Activated CD4-positive, alpha-beta T cell treated with anti-CD3 and anti-CD28 coated beads for 36 hours (primary cell): ENCODE data around the gene CAPN13. TPM values are rescaled to one million over a fixed set of nuclear protein-coding genes. Genes with fewer than 3 reads are reported as not detected.

Experiments
- ATAC-seq: fragments of 200-7000 bp; cut with Tn5 transposase; one replicate; pipeline ENCODE4 v1.10.0; 2021; ENCODE audit warnings: mild to moderate bottlenecking, moderate library complexity
- CTCF ChIA-PET: fragments of 350-600 bp; sonication (Branson Sonifier 250); formaldehyde crosslinking; loops from one replicate; lab custom pipeline; 2021; ENCODE audit warnings: antibody characterized with exemption; lab: Charles Lee
- POLR2A ChIA-PET: fragments of 350-600 bp; sonication (Branson Sonifier 250); formaldehyde crosslinking; loops from one replicate; lab custom pipeline; 2021; ENCODE audit warnings: antibody characterized with exemption, inconsistent platforms; lab: Charles Lee
- DNase-seq: peaks from one replicate; pipeline ENCODE4 v3.0.0-alpha.2; 2020
- H3K27ac Mint-ChIP-seq: one replicate; pipeline ENCODE4 v1.8.0; 2021; ENCODE audit warnings: mixed read lengths
- H3K27me3 Mint-ChIP-seq: one replicate; pipeline ENCODE4 v1.8.0; 2021; ENCODE audit warnings: mixed read lengths
- H3K36me3 Mint-ChIP-seq: one replicate; pipeline ENCODE4 v1.8.0; 2021; ENCODE audit warnings: low read depth, mixed read lengths
- H3K4me1 Mint-ChIP-seq: one replicate; pipeline ENCODE4 v1.8.0; 2021; ENCODE audit warnings: mixed read lengths
- H3K4me3 Mint-ChIP-seq: one replicate; pipeline ENCODE4 v1.8.0; 2021; ENCODE audit warnings: mild to moderate bottlenecking, moderate library complexity, mixed read lengths
- H3K9me3 Mint-ChIP-seq: one replicate; pipeline ENCODE4 v1.8.0; 2021; ENCODE audit warnings: low read depth, mixed read lengths
- intact Hi-C, 2 experiments: fragments of 100-400 bp; cut with DNase I in 1 of 2; cut with micrococcal nuclease in 1 of 2; formaldehyde crosslinking; loops; one replicate each; pipeline versions ENCODE4 v1.14.2 to v1.15.1; 2022 to 2024; cut with DNase I, micrococcal nuclease
- total RNA-seq, 2 experiments: library from RNA; stranded (reverse); gene quantifications; one replicate each; pipeline ENCODE4 v1.2.3, GENCODE V29; 2021

Gene CAPN13
- total RNA-seq, 2 experiments from 2014 or later, result not detected

DNA sequence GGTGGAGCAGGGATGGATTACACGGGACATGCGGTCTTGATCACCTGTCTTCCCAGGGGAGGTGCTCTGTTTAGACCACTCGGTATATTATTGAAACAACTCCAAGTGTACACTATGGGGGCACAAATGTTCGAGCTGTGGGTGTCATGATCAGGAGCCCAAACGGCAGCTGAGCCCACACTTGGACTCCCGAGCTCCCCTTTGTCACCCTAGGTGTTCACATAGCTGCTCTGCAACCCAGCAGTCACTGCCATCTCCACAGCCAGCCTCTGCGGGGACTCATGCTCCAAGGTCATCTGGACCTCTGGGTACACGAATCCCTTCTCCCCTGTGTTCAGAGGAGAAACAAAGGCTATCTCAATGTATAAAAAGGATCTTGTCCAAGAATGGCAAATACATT, 46.0 kb downstream of the CAPN13 start:
- intact Hi-C loops, result no loop called here
- CTCF ChIA-PET, result no interaction called here

DNA sequence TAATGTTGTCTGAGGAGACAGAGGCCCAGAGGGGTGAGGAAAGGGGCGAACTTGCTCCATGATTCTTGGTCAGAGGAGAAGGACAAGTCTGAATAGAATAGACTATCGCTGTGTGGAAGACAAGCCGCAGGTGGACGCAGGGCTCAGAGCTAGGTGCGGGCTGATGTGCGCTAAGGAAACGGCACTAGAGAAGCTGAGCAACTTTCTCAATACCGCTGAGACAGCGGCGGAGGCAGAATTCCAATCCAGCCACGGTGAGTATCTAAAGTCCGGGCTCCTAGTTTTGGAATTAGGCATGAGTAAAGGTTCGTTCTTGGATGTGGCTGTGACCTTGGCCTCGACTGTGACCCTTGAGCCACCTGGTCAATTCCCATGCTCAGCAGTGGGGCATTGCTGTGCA, 47.8 kb downstream of the CAPN13 start:
- DNase-seq, result no peak
- H3K9me3 Mint-ChIP-seq, result no peaks in the 10 kb centered on the region
- POLR2A ChIA-PET, result no interaction called here
- CTCF ChIA-PET, result no interaction called here
- no peak overlapping the region for H3K4me3 Mint-ChIP-seq
- intact Hi-C loops, result no loop called here
- H3K36me3 Mint-ChIP-seq, result no peaks in the 10 kb centered on the region
- no peaks in the 10 kb centered on the region for H3K4me1 Mint-ChIP-seq
- H3K27me3 Mint-ChIP-seq, result peaks cover 14% of the 10 kb centered on the region
- no peak overlapping the region for H3K27ac Mint-ChIP-seq
- no peak for ATAC-seq

More for the DNA sequence above, 46.0 kb downstream of the CAPN13 start:
- ATAC-seq (no peak), DNase-seq (no peak)
- Mint-ChIP-seq H3K4me3 (no peak overlapping the region), H3K9me3 (no peaks in the 10 kb centered on the region), H3K4me1 (no peaks in the 10 kb centered on the region), H3K36me3 (no peaks in the 10 kb centered on the region), H3K27ac (no peak overlapping the region), H3K27me3 (peaks cover 6% of the 10 kb centered on the region)
- POLR2A ChIA-PET, result no interaction called here

DNA sequence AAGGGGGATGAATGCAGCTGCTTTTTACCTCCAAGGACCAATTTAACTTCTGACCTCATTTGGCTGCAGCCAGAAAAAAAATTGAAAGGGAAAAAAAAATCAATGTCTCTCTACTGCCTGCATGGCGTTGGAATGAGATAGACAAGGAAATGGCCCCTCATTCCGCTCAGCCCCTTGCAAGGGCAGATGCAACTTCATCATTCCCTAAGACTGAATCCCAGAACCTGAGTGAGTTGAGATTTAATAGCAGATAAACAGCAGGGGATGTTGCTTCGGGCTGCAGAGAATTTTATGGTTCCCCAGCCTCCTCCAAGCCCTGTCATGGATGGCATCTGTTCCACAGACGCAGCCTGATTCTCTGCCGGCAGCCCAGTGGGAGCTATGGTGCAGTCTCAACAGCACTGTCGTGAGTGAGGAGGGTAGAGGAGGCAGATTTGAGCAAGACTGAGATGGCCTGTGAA, 49.0 kb downstream of the CAPN13 start:
- ChIA-PET CTCF (no interaction called here), POLR2A (no interaction called here)
- Mint-ChIP-seq H3K27me3 (peaks cover 20% of the 10 kb centered on the region), H3K4me3 (no peak overlapping the region), H3K27ac (no peak overlapping the region), H3K9me3 (no peaks in the 10 kb centered on the region), H3K4me1 (no peaks in the 10 kb centered on the region), H3K36me3 (no peaks in the 10 kb centered on the region)
- intact Hi-C loops, result no loop called here
- DNase-seq, result no peak
- ATAC-seq, result no peak

DNA sequence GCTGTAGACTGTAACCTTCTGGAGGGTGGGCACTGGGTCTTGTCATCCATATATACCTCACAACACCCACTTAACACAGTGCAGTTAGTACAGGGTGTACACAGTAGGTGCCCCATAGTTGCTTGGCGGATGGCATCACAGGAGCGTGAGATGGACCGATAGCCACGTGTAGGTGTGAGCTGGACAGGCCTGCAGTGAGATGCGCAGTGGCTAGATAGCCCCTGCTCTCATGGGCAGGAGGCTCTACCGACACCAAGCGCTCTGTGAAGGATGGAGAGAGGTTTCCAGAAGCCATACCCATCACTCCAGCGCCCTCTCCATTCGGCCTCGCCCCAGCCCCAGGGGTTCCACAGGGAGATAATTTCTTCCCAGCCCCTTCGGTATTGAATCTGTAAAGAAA, 49.5 kb downstream of the CAPN13 start:
- DNase-seq (no peak), ATAC-seq (no peak)
- H3K36me3 Mint-ChIP-seq, result no peaks in the 10 kb centered on the region
- H3K9me3 Mint-ChIP-seq, result no peaks in the 10 kb centered on the region
- CTCF ChIA-PET, result no interaction called here
- H3K27ac Mint-ChIP-seq, result no peak overlapping the region
- H3K4me3 Mint-ChIP-seq, result no peak overlapping the region
- intact Hi-C loops, result no loop called here
- POLR2A ChIA-PET, result no interaction called here
- peaks cover 20% of the 10 kb centered on the region for H3K27me3 Mint-ChIP-seq
- no peaks in the 10 kb centered on the region for H3K4me1 Mint-ChIP-seq

DNA sequence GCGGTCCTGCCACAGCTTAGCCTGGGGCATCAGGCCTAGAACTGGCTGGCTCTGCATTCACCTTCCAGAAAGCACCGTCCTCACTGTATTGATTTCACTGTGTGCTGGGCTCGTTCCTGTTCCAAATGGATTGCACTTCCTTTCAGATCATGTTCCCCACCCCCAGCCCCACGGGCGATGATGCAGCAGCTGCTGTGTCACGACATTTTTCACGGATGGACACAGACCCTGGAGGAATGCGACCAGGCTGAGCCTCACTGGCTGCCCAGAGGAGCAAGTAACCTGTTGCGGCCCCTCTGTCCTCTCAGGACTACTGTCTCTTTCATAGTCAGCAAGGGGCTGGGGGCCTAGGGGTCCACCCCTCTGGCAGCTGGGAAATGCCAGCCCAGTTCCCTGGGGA, 50.3 kb downstream of the CAPN13 start:
- H3K27ac Mint-ChIP-seq, result no peak overlapping the region
- intact Hi-C loops, result no loop called here
- DNase-seq (no peak), ATAC-seq (no peak)
- peaks cover 20% of the 10 kb centered on the region for H3K27me3 Mint-ChIP-seq
- H3K4me1 Mint-ChIP-seq, result no peaks in the 10 kb centered on the region
- H3K4me3 Mint-ChIP-seq, result no peak overlapping the region
- no peaks in the 10 kb centered on the region for H3K9me3 Mint-ChIP-seq
- CTCF ChIA-PET, result no interaction called here
- POLR2A ChIA-PET, result no interaction called here
- no peaks in the 10 kb centered on the region for H3K36me3 Mint-ChIP-seq

DNA sequence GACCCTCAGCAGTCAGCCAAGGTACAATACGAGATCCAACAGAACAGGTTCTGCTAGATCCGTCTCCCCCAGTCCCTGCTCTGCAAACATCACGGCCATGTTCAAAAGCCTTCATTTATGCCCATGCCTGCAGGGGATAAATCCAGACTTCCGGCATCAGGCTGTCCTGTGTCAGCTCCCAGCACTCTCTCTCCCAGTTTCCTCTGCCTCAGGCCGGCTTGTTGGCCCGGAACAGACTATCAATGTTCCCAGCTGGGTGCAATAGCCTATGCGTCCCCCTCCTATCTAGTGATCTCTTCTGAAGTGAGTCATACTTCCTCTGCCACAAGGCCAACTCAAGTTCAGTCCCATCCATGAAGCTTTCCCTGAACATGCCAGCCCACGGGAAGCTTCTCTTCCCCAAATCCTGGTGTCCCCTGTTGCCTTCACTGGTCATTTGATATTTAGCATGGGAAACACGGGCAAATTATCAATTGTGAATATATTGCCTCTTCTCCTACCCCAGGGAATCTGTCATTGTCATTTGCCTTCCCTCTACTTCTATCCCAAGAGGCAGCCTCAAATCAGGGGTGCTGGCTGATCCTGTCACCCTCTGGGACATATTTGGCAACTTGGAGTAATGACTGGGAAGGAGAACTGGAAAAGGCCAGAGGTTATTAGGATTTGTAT, 51.1 kb downstream of the CAPN13 start:
- no peak for DNase-seq
- no peaks in the 10 kb centered on the region for H3K36me3 Mint-ChIP-seq
- ATAC-seq, result no peak
- intact Hi-C loops, result no loop called here
- H3K4me1 Mint-ChIP-seq, result no peaks in the 10 kb centered on the region
- CTCF ChIA-PET, result interaction anchor here (1.1 kb wide), 1 partner anchor 414 kb away, joined by 4 read pairs; no protein-coding TSS in a partner anchor
- H3K9me3 Mint-ChIP-seq, result no peaks in the 10 kb centered on the region
- H3K4me3 Mint-ChIP-seq, result no peak overlapping the region
- peaks cover 23% of the 10 kb centered on the region for H3K27me3 Mint-ChIP-seq
- POLR2A ChIA-PET, result no interaction called here
- no peak overlapping the region for H3K27ac Mint-ChIP-seq

DNA sequence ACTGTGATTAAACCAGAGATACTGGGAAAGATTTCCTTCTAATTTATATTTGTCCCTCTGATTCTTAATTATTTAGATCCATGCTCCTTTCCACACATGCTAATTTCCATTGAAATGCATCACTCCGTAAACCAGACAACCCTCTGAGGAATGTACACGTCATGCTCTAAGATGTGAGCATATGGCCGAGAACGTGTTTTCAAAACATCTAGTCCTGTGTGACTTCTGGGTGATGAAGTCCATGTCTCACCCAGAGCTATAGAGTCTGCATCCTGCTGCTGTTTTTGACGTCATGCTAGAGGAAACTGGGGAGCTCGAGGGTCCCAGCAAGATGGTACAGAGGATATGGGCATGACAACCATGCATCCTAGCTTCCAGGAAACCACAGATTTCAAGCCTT, 53.6 kb downstream of the CAPN13 start:
- DNase-seq, result no peak
- H3K27ac Mint-ChIP-seq, result no peak overlapping the region
- no peak overlapping the region for H3K4me3 Mint-ChIP-seq
- ChIA-PET POLR2A (no interaction called here), CTCF (interaction anchor here (0.7 kb wide), 1 partner anchor 120 kb away, joined by 3 read pairs; no protein-coding TSS in a partner anchor)
- peaks cover 20% of the 10 kb centered on the region for H3K27me3 Mint-ChIP-seq
- intact Hi-C loops, result no loop called here
- ATAC-seq, result no peak
- H3K9me3 Mint-ChIP-seq, result no peaks in the 10 kb centered on the region
- H3K4me1 Mint-ChIP-seq, result no peaks in the 10 kb centered on the region
- no peaks in the 10 kb centered on the region for H3K36me3 Mint-ChIP-seq

DNA sequence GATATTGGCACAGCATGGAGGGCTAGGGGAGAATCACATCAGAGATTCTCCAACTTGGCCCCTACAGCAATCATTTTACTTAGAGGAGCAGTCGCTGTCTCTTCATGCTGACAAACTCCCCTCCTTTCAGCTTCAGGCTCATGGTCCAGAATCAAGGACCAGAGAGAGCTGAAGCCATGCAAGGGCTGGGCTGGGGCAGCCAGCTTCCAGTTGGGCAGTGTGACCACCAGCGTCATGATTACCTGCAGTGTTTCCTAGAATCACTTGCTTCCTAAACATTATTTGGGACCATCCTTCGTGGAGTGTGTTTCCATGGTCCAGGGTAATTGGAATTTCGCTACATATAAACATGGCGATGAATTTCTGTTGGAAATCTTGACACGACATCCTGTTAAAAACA, 54.4 kb downstream of the CAPN13 start:
- CTCF ChIA-PET, result no interaction called here
- intact Hi-C loops, result no loop called here
- no peak for DNase-seq
- Mint-ChIP-seq H3K4me3 (no peak overlapping the region), H3K27ac (no peak overlapping the region), H3K9me3 (no peaks in the 10 kb centered on the region), H3K27me3 (peaks cover 21% of the 10 kb centered on the region), H3K4me1 (no peaks in the 10 kb centered on the region), H3K36me3 (no peaks in the 10 kb centered on the region)
- no peak for ATAC-seq
- POLR2A ChIA-PET, result no interaction called here

DNA sequence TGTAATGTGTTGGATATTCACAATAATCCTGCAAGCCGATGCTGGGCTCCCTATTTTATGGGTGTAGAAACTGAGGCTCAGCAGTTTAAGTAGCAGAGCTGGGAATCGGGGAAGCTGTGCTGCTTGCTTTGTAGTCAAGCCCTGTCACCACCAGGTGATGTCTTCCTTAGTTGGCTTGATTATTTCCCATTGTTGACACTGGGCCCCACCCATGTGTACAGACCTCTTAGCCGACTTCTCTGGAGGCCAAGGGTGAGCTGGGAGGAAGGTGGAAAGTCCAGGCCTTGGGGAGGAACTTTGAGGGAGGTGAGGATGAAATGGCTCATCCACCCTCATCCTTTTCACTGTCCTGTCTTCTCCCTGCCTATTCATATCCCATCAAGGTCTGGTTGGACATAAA, 60.0 kb downstream of the CAPN13 start:
- no peak for ATAC-seq
- no peaks in the 10 kb centered on the region for H3K36me3 Mint-ChIP-seq
- no peak overlapping the region for H3K4me3 Mint-ChIP-seq
- ChIA-PET CTCF (no interaction called here), POLR2A (no interaction called here)
- no peak overlapping the region for H3K27ac Mint-ChIP-seq
- no peaks in the 10 kb centered on the region for H3K4me1 Mint-ChIP-seq
- H3K27me3 Mint-ChIP-seq, result peaks cover 5% of the 10 kb centered on the region
- no peak for DNase-seq
- no peaks in the 10 kb centered on the region for H3K9me3 Mint-ChIP-seq
- intact Hi-C loops, result no loop called here

DNA sequence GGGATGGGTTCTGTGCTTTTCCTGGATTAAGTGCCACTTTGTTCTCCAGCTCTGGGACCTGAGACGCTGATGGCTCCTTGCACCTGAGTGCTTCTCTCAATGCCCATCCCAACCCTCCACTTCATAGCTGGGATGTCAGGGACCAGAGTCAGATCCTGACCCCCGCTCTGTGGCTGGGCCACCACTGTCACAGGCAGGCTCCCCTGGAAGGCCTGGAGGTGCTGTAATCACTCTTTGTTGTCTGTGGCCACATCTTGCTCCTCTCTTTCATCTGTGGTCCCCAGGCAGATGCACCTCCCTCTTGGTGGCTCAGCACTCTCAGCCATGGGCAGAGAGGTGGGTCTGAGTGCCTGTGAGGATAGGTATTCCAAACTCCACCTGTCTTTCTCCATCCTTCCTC, 62.4 kb downstream of the CAPN13 start:
- ATAC-seq (no peak), DNase-seq (no peak)
- CTCF ChIA-PET, result interaction anchor here (0.6 kb wide), 1 partner anchor 219 kb away, joined by 3 read pairs; no protein-coding TSS in a partner anchor
- no peak overlapping the region for H3K27ac Mint-ChIP-seq
- no peaks in the 10 kb centered on the region for H3K36me3 Mint-ChIP-seq
- H3K9me3 Mint-ChIP-seq, result no peaks in the 10 kb centered on the region
- H3K4me3 Mint-ChIP-seq, result no peak overlapping the region
- H3K4me1 Mint-ChIP-seq, result no peaks in the 10 kb centered on the region
- POLR2A ChIA-PET, result no interaction called here
- intact Hi-C loops, result no loop called here
- peaks cover 2% of the 10 kb centered on the region for H3K27me3 Mint-ChIP-seq

DNA sequence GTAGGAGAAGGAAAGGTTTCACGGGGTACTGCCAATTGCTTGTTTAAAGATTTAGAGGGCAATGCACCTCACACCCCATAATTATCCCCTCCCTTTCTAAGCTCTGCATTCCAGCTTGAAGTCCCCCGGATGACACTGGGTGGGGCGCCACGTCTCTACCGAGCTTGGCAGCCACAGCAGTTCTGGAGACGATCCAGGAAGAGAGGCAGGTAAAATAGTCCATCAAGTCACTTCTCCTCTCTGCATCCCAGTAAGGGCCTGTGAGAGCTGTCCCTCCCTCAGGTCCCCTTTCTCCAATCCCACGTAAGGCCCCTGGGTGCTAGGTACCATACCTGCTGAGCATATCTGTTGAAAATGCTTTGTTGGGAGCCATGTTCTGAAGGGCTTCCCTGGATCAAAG, 65.7 kb downstream of the CAPN13 start:
- H3K4me1 Mint-ChIP-seq, result no peaks in the 10 kb centered on the region
- POLR2A ChIA-PET, result no interaction called here
- intact Hi-C loops, result no loop called here
- no peaks in the 10 kb centered on the region for H3K36me3 Mint-ChIP-seq
- H3K27me3 Mint-ChIP-seq, result no peaks in the 10 kb centered on the region
- no peaks in the 10 kb centered on the region for H3K9me3 Mint-ChIP-seq
- H3K4me3 Mint-ChIP-seq, result no peak overlapping the region
- DNase-seq (no peak), ATAC-seq (no peak)
- CTCF ChIA-PET, result interaction anchor here (0.5 to 1.4 kb wide), 3 partner anchors 9 to 441 kb away, joined by 3 to 4 read pairs (median 4); no protein-coding TSS in a partner anchor
- no peak overlapping the region for H3K27ac Mint-ChIP-seq

DNA sequence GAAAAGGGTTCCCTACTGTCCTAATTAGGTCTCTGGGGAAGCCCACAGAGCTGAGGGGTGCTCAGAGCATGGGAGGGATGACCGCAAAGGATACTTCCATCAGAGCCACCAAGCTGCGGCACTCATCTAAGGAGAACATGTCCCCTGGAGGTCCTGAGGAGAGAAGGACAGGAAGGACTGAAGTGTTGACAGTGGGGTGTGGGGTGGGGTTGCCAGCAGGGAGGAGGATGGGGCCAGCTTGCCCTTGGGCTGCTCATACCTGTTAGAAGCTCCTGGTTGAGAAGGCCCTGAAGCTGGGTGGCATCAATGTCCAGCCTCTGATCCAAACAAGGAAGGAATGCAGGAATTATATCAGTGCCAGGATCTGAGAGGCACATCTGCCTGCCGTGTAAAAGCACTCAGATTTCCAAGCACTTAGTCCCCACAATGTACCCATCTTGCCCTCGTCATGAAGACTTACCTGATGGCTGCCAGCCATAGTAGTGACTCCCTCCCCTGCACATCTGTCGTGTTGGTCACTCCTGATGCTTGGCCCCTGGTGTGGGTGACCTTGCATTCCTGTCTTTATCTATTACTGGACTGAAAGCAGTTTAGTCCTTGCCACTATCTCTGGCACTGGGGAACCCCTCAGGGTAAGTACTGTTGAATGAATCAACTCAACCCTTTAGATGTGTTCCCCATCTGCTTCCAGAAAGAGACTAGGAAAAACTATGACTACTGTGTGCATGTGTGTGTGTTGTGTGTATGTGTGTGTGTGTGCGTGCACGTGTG, 68.9 kb downstream of the CAPN13 start:
- Mint-ChIP-seq H3K27me3 (no peaks in the 10 kb centered on the region), H3K36me3 (no peaks in the 10 kb centered on the region), H3K9me3 (no peaks in the 10 kb centered on the region), H3K4me3 (no peak overlapping the region), H3K4me1 (no peaks in the 10 kb centered on the region), H3K27ac (no peak overlapping the region)
- CTCF ChIA-PET, result interaction anchor here (1.4 kb wide), 1 partner anchor 27 kb away, joined by 3 read pairs; no protein-coding TSS in a partner anchor
- ATAC-seq, result no peak
- DNase-seq, result no peak
- POLR2A ChIA-PET, result no interaction called here
- intact Hi-C loops, result no loop called here
